ENCODE data around the gene CPN1.
A peak's percentile ranks its signal among the peaks of the same experiment; 100 is the strongest.

The CPN1 gene

DNA sequence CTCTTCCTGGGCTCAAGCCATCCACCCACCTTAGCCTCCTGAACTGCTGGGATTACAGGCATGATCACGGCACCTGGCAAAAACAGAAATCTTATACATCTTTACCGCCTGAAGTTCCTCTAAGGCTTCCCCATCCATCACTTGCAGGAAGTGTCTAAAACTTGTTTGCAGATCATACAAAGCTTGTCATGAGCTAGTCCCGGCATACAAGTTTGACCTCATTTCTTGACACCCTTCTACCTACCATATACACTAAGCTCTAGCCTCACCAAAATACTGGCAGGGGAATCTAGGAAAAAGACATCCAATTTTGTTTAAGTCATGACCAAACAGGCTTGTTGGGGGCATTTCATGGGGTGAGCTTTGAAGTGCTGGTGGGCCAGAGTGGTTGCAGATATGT, 86.4 kb downstream of the CPN1 start:
- DNase-seq: no peak

DNA sequence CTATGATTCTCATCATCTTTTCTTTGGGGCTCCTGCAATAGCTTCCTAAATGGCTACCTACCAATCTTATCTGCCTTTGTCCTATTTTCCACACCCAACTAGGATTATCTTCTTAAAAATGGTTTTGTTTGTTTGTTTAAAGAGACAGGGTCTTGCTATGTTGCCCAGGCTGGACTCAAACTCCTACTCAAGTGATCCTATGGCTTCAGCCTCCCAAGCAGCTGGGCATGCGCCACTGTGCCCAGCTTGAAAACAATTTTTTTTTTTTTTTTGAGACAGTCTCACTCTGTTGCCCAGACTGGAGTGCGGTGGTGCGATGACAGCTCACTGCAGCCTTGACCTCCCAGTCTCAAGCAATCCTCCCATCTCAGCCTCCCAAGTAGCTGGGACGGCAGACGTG, 86.9 kb downstream of the CPN1 start:
- no peak for DNase-seq

DNA sequence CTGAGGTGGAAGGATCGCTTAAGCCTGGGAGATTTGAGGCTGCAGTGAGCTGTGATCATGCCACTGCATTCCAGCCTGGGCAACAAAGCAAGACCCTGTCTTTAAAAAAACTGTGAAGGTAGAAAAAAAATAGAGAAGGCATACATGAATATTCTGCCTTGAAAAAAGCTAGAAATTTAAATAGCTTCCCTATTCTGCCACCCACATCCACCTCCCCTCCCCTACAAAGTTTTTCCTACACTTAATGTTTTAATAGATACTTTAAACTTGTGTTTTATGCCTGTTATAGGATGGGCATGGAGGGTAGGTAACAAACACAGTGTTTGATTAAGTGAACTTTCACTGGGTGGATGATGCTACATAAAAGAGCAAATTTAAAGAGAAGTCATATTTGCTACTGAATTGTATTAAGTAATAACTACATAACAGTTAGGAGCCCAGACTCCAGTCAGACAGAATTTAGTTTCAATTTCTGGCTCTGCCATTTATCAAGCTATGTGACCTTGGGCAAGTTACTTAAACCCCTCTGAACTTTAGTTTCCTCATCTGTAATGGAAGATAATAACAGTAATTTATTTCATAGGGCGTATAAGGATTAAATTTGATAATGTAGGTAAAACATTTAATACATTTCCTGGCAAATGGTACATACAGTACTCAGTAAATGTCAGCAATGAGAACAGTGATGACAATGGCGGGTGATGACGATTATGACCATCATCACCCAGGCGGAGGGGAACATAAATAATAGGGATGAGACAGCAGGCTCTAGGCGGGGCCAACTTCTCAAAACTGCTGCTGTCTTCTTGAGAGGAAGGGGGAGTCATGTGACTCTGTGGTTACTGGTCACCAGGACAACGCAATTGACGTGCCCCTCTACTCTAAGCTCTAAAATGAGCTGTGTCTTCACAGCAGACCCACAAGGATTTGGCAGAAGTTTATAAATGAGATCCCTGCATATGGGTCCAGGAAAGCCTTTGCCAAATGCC, 87.7 kb downstream of the CPN1 start:
- DNase-seq: peak; percentile 3

Measured in NCI-H1694 treated with DMSO at 0.1 percent for 48 hours (cell line).